GM20431 (cell line): Measurements from ENCODE around the gene PLA2G15.

ENCODE experiments used
- in situ Hi-C: fragments of 300-500 bp; cut with MseI, MboI; formaldehyde crosslinking; loops from one replicate; pipeline ENCODE4 v1.15.0; 2020; ENCODE audit warnings: low sequenced_read_pairs; ENCODE audit not compliant: unreplicated experiment

Gene PLA2G15

GRCh38 chr16:68244903-68245853 is at the start of gene PLA2G15:
Gene PLA2G15, plus strand, starts transcription at chr16:68245373. Its CDS starts 54 bp downstream, at chr16:68245427.
- in situ Hi-C loops = no loop called here

GRCh38 chr16:68197250-68197649 is 47.9 kb upstream of the PLA2G15 start:
- in situ Hi-C loops = no loop called here

- in situ Hi-C loops = no loop called here
These were observed 44.9 kb upstream of the PLA2G15 start for GRCh38 chr16:68200088-68200783.

GRCh38 chr16:68202091-68202519 is 43.1 kb upstream of the PLA2G15 start:
- in situ Hi-C loops = no loop called here

GRCh38 chr16:68206245-68206644 is 38.9 kb upstream of the PLA2G15 start:
- in situ Hi-C loops = no loop called here

- in situ Hi-C loops = no loop called here
These were observed 30.4 kb upstream of the PLA2G15 start for GRCh38 chr16:68214726-68215125.

- in situ Hi-C loops = no loop called here
These were observed 29.9 kb upstream of the PLA2G15 start for GRCh38 chr16:68215302-68215701.

- in situ Hi-C loops = no loop called here
These were observed 28.9 kb upstream of the PLA2G15 start for GRCh38 chr16:68216240-68216639.

- in situ Hi-C loops = no loop called here
These were observed 27.7 kb upstream of the PLA2G15 start for GRCh38 chr16:68217506-68217905.

GRCh38 chr16:68219725-68220351 is 25.3 kb upstream of the PLA2G15 start:
- in situ Hi-C loops = no loop called here

GRCh38 chr16:68223072-68223471 is 22.1 kb upstream of the PLA2G15 start:
- in situ Hi-C loops = no loop called here

GRCh38 chr16:68226116-68226515 is 19.1 kb upstream of the PLA2G15 start:
- in situ Hi-C loops = no loop called here

GRCh38 chr16:68227183-68227793 is 17.9 kb upstream of the PLA2G15 start:
- in situ Hi-C loops = no loop called here

GRCh38 chr16:68227850-68228553 is 17.2 kb upstream of the PLA2G15 start:
- in situ Hi-C loops = no loop called here

GRCh38 chr16:68228652-68229051 is 16.5 kb upstream of the PLA2G15 start:
- in situ Hi-C loops = no loop called here

- in situ Hi-C loops = no loop called here
These were observed 15.6 kb upstream of the PLA2G15 start for GRCh38 chr16:68229431-68230175.

GRCh38 chr16:68230176-68230571 is 15.0 kb upstream of the PLA2G15 start:
- in situ Hi-C loops = no loop called here

GRCh38 chr16:68230956-68231355 is 14.2 kb upstream of the PLA2G15 start:
- in situ Hi-C loops = no loop called here
